HEK293 (cell line): ENCODE data around the gene NME3.

ENCODE experiments used
- CTCF ChIA-PET: fragments of 350-600 bp; formaldehyde crosslinking; extraction: SDS; loops from one replicate; lab custom pipeline; 2021; ENCODE audit warnings: antibody characterized with exemption; lab: Yijun Ruan, JAX
- POLR2A ChIA-PET: fragments of 300-600 bp; formaldehyde crosslinking; extraction: SDS; loops from one replicate; lab custom pipeline; 2020; ENCODE audit warnings: antibody characterized with exemption, inconsistent platforms; lab: Yijun Ruan, JAX
- H3K27ac ChIP-seq: fragments of 200-500 bp; sonication (Bioruptor generic); 2 replicates; pipeline ENCODE4 v1.5.1; 2014; ENCODE audit warnings: low read depth, low read length, control low read depth, inconsistent platforms; ENCODE audit errors: extremely low read depth
- H3K36me3 ChIP-seq, 2 experiments: fragments of 200-500 bp in 1 of 2; sonication (Bioruptor generic) in 1 of 2; 1 replicate in 1 of 2; 2 replicates in 1 of 2; pipeline ENCODE4 v1.5.1; 2014 to 2017; ENCODE audit warnings: inconsistent platforms in 2 of 2, low read length in 2 of 2; ENCODE audit not compliant: control insufficient read depth in 2 of 2, insufficient read depth in 1 of 2
- H3K4me1 ChIP-seq: fragments of 200-500 bp; sonication (Bioruptor generic); 2 replicates; pipeline ENCODE4 v1.5.1; 2014; ENCODE audit warnings: mild to moderate bottlenecking, low read length, inconsistent platforms; ENCODE audit not compliant: control insufficient read depth, insufficient read depth
- H3K4me3 ChIP-seq: 2 replicates; pipeline ENCODE4 v1.5.1; 2011; ENCODE audit warnings: low read depth, mild to moderate bottlenecking, control low read depth, low read length, moderate library complexity
- H3K9me3 ChIP-seq: fragments of 200-500 bp; sonication (Bioruptor generic); 2 replicates; pipeline ENCODE4 v1.5.1; 2014; ENCODE audit warnings: low read depth, low read length, inconsistent platforms; ENCODE audit not compliant: control insufficient read depth, insufficient read depth
- GLI4 ChIP-seq: fragments of 450-650 bp; formaldehyde crosslinking; IDR thresholded peaks from 2 replicates; pipeline ENCODE4 v1.5.1; 2016; ENCODE audit warnings: missing biosample characterization, missing genetic modification characterization
- GLIS1 ChIP-seq: fragments of 450-650 bp; formaldehyde crosslinking; IDR thresholded peaks from 2 replicates; pipeline ENCODE4 v1.5.1; 2016; ENCODE audit warnings: missing biosample characterization, missing genetic modification characterization
- PRDM1 ChIP-seq: fragments of 450-650 bp; formaldehyde crosslinking; IDR thresholded peaks from 2 replicates; pipeline ENCODE4; 2016; ENCODE audit warnings: missing biosample characterization, missing genetic modification characterization
- ZBTB17 ChIP-seq: fragments of 450-650 bp; formaldehyde crosslinking; IDR thresholded peaks from 2 replicates; pipeline ENCODE4 v1.5.1; 2016; ENCODE audit warnings: missing biosample characterization, missing genetic modification characterization
- ZNF121 ChIP-seq: fragments of 450-650 bp; formaldehyde crosslinking; IDR thresholded peaks from 2 replicates; pipeline ENCODE4 v1.5.1; 2016; ENCODE audit warnings: missing biosample characterization, missing genetic modification characterization
- ZNF2 ChIP-seq: fragments of 450-650 bp; formaldehyde crosslinking; IDR thresholded peaks from 2 replicates; pipeline ENCODE4 v1.5.1; 2016; ENCODE audit warnings: missing biosample characterization, missing genetic modification characterization
- ZNF280C ChIP-seq: fragments of 450-650 bp; formaldehyde crosslinking; IDR thresholded peaks from 2 replicates; pipeline ENCODE4 v1.5.1; 2016; ENCODE audit warnings: missing biosample characterization, missing genetic modification characterization
- ZNF335 ChIP-seq: fragments of 450-650 bp; formaldehyde crosslinking; conservative IDR thresholded peaks from 2 replicates; pipeline ENCODE4 v1.5.1; 2016; ENCODE audit warnings: missing biosample characterization, missing genetic modification characterization

Gene NME3

GRCh38 chr16:1723450-1724147, 47.7 kb downstream of the NME3 start:
- H3K36me3 ChIP-seq, result peaks cover 0 to 36% of the 10 kb centered on the region in 2 experiments; a peak in 2 of 3 replicates
- TF ChIP-seq ZNF335 (0 out of 2 replicates have a peak, but pooled peaks have one; percentile 17), GLIS1 (tag by site-specific recombination) (no peak), GLI4 (tag by site-specific recombination) (no peak), PRDM1 (tag by site-specific recombination) (peak; percentile 45; the same call in 1 of the 2 replicates), ZBTB17 (tag by site-specific recombination) (0 out of 2 replicates have a peak, but pooled peaks have one; percentile 15), ZNF2 (tag by site-specific recombination) (peak; percentile 96)
- POLR2A ChIA-PET, result interaction anchor here (1.0 to 1.3 kb wide), 3 partner anchors 22 to 113 kb away, joined by 3 to 4 read pairs (median 3); partner anchors contain the start of gene JPT2
- H3K4me1 ChIP-seq, result peaks cover 3% of the 10 kb centered on the region
- H3K9me3 ChIP-seq, result no peaks in the 10 kb centered on the region
- no peak overlapping the region for H3K4me3 ChIP-seq
- H3K27ac ChIP-seq, result no peak overlapping the region
- CTCF ChIA-PET, result interaction anchor here (0.6 to 2.0 kb wide), 10 partner anchors 9 to 631 kb away, joined by 3 to 6 read pairs (median 3); no protein-coding TSS in a partner anchor

- H3K27ac ChIP-seq, result no peak overlapping the region
- ChIA-PET CTCF (interaction anchor here (0.5 kb wide), 1 partner anchor 311 kb away, joined by 3 read pairs; no protein-coding TSS in a partner anchor), POLR2A (interaction anchor here (0.6 to 1.4 kb wide), 5 partner anchors 16 to 745 kb away, joined by 3 to 7 read pairs (median 4); partner anchors contain the start of genes MAPK8IP3 and UQCC4)
- H3K4me1 ChIP-seq, result peaks cover 3% of the 10 kb centered on the region
- H3K36me3 ChIP-seq, result peaks cover 0 to 14% of the 10 kb centered on the region in 2 experiments; a peak in 2 of 3 replicates
- no peaks in the 10 kb centered on the region for H3K9me3 ChIP-seq
- no peak overlapping the region for H3K4me3 ChIP-seq
- no peak for TF ChIP-seq ZNF280C (tag by site-specific recombination)
- TF ChIP-seq ZNF121 (tag by site-specific recombination), result peak; percentile 74; the same call in 1 of the 2 replicates
Measured at GRCh38 chr16:1721372-1721771, 50.0 kb downstream of the NME3 start.
